NCI-H1048 (cell line): ENCODE data around the gene ARSA.
"Not testable (repeated sequence)": the region's sequence is repeated elsewhere in the genome, so short reads cannot be mapped to it uniquely, and the experiment has no call there.

Source experiments
- DNase-seq: peaks from one replicate; lab custom pipeline; 2025; lab: John Stamatoyannopoulos, UW

ARSA gene

GRCh38 chr22:50627642-50628542, at the start of gene ARSA:
Gene ARSA (minus strand): TSS chr22:50628152. CDS start chr22:50627779, 373 bp downstream.
- DNase-seq = peak; percentile 65

GRCh38 chr22:50676661-50677492, 48.9 kb upstream of the ARSA start:
- DNase-seq = no peak

GRCh38 chr22:50676180-50676636, 48.3 kb upstream of the ARSA start:
- DNase-seq = no peak

GRCh38 chr22:50675553-50676179, 47.7 kb upstream of the ARSA start:
- no peak for DNase-seq

GRCh38 chr22:50674606-50675552, 46.9 kb upstream of the ARSA start:
- peak; percentile 68 for DNase-seq

GRCh38 chr22:50674130-50674500, 46.2 kb upstream of the ARSA start:
- no peak for DNase-seq

GRCh38 chr22:50673231-50674129, 45.5 kb upstream of the ARSA start:
- DNase-seq = no peak

GRCh38 chr22:50672471-50673230, 44.7 kb upstream of the ARSA start, which contains the start of gene SHANK3:
Gene SHANK3 (plus strand): TSS chr22:50672823.
- DNase-seq = no peak

GRCh38 chr22:50672041-50672440, 44.1 kb upstream of the ARSA start:
- no peak for DNase-seq

GRCh38 chr22:50671641-50672040, 43.7 kb upstream of the ARSA start:
- no peak for DNase-seq

GRCh38 chr22:50670914-50671538, 43.1 kb upstream of the ARSA start:
- DNase-seq = no peak

- no peak for DNase-seq
Measured at GRCh38 chr22:50670513-50670912, 42.6 kb upstream of the ARSA start.

GRCh38 chr22:50665738-50666137, 37.8 kb upstream of the ARSA start:
- no peak for DNase-seq

GRCh38 chr22:50665212-50665611, 37.3 kb upstream of the ARSA start:
- DNase-seq = no peak

GRCh38 chr22:50660306-50660705, 32.4 kb upstream of the ARSA start:
- no peak for DNase-seq

- not testable (repeated sequence) for DNase-seq
Measured at GRCh38 chr22:50659711-50660110, 31.8 kb upstream of the ARSA start.

- no peak for DNase-seq
Measured at GRCh38 chr22:50657925-50658324, 30.0 kb upstream of the ARSA start.

- no peak for DNase-seq
Measured at GRCh38 chr22:50656122-50657070, 28.4 kb upstream of the ARSA start.
